ENCODE results near the gene VSTM2B.

VSTM2B gene

GRCh38 chr19:29578349-29578748, 52.6 kb downstream of the VSTM2B start:
- Histone ChIP-seq H3K27ac (peak overlapping the region in 1 of 21 experiments; percentile 3), H3K4me3 (no peak overlapping the region)

DNA sequence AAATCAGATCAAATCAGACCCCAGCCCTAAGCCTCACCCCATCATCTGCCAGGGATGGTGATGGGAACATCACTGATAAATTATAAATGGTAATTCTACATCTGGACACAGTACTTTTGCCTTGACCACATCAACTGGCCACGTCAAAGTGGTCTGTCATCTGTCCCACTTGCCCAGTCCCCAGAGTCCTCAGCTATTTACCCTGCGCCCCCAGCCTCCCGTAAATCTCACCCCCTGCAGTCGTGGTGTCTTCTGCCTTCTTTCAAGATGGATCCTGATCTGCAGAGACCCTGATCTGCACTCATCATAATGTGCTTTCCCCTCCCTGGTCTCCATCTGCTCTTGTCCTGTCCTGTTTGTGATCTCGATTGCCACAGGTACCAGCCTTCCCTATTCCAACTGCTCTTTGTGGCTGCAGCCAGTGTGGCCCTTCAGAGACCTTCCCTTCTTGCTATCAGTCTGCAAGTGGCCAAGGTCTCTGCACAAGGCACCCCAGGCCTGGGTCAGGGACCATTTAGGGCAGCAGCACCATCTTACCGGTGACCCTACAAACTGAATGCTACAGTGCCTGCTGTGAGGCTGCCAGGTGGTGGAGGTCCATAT, 53.6 kb downstream of the VSTM2B start:
- Histone ChIP-seq H3K27ac (no peak overlapping the region), H3K4me3 (no peak overlapping the region)

GRCh38 chr19:29581398-29581797, 55.6 kb downstream of the VSTM2B start:
- no peak overlapping the region for H3K27ac ChIP-seq
- no peak overlapping the region for H3K4me3 ChIP-seq

DNA sequence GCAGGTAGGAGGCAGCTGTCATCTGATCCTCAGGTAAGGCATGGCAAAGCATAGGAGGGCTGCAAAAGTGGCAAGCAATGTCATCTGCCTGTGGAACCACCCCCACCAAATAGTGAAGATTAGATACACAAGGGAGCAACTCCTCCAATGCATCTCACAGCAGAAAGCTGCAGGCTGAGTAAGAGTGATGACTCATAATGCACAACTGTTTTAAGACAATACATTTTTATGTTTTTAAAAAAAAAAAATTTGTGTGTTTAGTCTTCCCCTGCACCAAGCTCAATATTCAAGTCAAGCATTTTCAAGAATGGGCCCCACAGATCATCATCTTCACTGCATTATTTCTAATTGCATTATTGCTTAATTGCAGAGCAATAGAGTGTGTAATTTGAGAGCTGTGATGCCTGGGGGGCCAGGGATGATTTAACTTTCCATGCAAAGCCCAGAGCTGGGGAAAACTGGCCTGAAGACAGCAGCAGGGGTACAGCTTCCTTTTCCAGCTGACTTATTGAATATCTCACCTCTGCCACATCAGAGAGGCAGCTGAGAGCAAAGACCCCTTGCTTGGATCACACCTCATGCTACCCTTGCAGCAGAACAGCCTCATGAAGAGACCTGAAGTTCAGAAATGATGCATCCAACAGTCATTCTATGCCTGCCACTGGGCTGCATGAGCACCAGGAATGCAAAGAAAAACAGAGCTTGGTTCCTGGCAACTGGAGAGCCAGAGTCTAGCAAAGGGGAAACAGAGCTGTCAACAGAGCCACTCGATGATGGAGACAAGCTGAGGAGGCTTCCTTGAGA, 57.6 kb downstream of the VSTM2B start:
- no peak overlapping the region for H3K27ac ChIP-seq
- H3K4me3 ChIP-seq = no peak overlapping the region

DNA sequence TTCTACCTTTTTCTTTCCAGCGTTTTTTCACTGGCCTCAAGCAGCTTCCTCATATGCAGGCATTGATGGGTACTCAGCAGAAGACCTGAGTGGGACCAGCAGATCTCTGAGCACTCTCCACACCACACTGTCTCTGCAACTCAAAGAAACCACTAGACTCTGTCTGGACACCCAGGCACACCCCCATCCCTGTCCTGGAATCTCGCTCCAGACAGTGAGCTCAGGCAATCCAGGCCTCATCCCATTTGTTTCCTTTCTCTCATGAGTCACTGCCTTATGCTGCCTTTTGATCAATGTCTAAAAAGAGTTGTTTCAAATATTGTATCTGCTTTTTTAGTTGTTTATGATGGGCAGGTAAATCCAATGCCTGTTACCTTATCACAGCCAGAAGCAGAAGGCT, 60.6 kb downstream of the VSTM2B start:
- Histone ChIP-seq H3K4me3 (no peak overlapping the region), H3K27ac (peak overlapping the region in 1 of 21 experiments; percentile 22)

DNA sequence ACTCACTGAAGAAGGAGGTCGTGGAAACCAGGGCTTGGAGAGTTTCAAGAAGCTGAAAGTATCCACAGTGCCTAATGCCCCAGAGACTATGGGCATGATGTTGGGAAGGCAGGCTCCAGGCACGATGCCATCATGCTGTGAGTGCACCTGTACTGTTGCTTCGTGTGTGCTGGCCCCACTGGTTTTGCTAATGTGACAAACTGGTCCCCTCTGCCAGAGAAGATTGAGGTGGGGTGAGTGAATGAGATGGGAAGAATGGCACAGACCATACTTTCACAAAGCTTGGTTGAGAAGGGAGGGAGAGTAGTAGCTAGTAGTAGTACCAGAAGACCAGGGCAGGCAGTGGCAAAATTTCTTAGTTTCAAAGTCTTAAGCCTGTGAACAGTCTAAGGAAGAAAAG, 61.3 kb downstream of the VSTM2B start:
- peak overlapping the region in 4 of 21 experiments; percentile 0 to 73 (median 26) for H3K27ac ChIP-seq
- H3K4me3 ChIP-seq = no peak overlapping the region

DNA sequence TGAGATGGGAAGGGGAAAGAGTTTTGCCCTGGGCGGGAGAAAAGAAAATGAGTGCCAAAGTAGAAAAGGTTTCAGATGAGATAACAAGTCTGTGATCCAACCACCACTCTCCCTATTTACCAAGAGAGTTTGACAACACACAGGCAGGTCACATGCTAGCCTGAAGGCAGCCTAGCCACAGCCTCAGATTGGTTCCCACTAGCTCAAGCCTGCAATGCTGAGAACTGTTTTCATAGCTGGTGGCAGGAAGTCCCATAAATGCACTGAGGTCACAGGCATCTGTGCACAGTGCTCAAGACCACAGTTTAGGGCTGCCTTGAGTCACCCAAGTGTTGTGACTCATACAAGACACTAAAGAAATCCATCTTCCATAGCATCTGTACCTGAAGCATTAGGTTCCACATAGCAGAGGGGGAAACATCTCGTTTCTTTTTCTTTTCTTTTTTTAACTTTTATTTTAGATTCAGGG, 61.8 kb downstream of the VSTM2B start:
- no peak overlapping the region for H3K4me3 ChIP-seq
- peak overlapping the region in 4 of 21 experiments; percentile 0 to 73 (median 26) for H3K27ac ChIP-seq

GRCh38 chr19:29588095-29588494, 62.3 kb downstream of the VSTM2B start:
- no peak overlapping the region for H3K4me3 ChIP-seq
- H3K27ac ChIP-seq = peak overlapping the region in 1 of 21 experiments; percentile 29

DNA sequence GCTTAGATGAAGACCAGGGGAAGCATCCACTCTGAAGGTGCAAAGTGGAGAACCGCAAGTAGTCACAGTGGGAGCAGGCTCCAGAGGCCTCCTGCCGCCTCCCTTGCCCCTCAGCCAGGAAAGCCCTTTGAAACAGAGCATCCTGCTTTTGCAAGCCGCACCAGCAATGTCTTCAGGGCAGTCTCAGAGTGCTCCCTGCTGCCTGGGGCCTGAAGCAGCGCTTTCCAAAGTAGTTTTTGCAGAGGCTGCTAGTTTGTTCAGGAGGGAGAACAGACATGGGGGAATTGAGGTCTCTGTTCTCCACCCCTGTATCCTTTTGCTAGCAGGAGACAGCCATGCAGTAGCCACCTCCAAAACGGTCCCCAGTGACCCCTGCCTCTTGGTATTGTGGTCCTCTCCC, 64.5 kb downstream of the VSTM2B start:
- H3K27ac ChIP-seq = no peak overlapping the region
- no peak overlapping the region for H3K4me3 ChIP-seq

DNA sequence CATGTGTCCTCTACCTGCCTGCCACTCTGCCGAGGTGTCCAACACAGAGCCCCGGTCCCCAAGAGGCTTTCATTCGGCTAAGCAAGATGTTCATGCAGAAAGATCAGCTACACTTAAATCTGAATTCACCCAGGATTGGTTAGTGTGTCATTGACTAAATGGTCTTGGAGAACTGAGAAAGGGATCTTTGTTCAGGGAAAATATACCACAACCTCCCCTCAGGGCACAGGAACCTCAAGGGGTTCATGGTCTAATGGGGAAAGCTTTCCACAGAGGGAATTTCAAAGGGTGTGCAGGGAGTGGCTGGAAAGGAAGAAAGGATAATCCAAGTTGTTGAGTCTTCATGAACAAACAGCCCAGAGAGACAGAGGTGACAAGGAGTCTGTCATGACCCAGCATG, 65.9 kb downstream of the VSTM2B start:
- no peak overlapping the region for H3K4me3 ChIP-seq

GRCh38 chr19:29593869-29594268, 68.1 kb downstream of the VSTM2B start:
- Histone ChIP-seq H3K4me3 (no peak overlapping the region), H3K27ac (no peak overlapping the region)

More for the DNA sequence above, 65.9 kb downstream of the VSTM2B start:
- H3K27ac ChIP-seq = no peak overlapping the region

- H3K27ac ChIP-seq = no peak overlapping the region
- no peak overlapping the region for H3K4me3 ChIP-seq
Observed at GRCh38 chr19:29596080-29596727, 70.4 kb downstream of the VSTM2B start.

DNA sequence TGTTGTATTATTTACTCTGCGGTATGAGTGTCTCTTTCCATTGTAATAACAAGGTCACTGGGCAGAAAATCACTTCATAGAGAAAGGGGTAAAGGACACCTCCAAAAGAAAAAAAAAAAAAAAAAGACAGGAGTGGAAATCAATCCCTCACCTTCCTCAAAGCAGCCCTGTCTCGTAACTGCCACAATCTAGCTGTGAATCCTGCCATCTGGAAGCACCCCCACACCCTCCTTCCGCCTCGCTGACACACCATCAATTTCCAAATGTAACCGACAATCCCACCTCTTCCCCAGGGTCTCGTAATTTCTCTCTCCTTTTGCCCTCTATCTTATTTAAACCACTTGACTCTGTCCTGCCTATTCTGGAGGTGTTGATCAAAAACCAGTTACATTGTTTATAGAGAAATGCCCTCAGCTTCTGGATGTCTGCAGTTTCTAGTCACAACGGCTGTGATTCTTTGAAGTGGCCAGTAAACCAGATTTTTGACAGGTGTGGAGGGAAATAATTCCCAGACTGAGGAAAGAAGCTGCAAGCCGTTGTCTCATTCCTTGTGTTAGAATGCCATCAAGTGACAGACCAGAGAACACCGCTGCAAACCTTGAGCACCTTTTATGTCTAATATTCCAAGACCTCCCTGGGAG, 71.2 kb downstream of the VSTM2B start:
- no peak overlapping the region for H3K4me3 ChIP-seq
- no peak overlapping the region for H3K27ac ChIP-seq

DNA sequence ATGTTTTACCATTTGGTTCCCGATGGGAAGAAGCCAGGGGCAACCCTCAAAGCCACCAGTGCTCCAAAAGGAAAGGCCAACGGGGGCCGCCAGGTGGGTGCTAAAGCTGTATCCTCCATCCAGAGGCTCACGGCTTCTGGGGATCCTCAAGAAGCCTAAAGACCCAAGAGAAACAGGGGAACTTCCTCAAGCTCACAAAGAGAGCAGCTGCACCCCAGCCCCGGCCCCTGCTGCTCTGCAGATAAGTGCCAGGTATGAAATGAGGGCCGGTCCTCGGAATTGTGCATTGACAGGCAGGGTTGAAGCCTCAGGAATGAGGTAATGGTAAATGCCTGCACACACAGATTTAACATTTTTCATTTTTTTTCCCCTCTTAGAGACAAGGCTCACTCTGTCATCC, 72.2 kb downstream of the VSTM2B start:
- Histone ChIP-seq H3K27ac (no peak overlapping the region), H3K4me3 (no peak overlapping the region)

DNA sequence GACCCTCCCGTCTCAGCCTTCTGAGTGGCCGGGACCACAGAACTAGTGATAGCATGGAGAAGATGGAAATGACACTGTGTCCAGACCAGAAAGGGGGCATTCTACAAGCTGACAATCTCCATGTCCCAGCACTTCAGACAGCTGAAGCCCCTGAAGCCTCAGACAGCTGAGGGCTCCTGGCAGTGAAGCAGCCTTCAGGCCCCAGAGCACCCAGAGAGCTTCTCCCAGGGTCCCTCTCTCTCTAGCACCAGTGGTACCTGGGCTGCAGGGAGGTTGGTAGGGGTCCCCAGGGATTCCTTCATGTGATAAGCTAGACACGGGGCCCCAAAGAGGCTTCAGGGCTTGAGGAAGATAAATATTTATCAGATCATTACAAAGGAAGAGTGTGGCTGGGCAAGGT, 72.7 kb downstream of the VSTM2B start:
- no peak overlapping the region for H3K27ac ChIP-seq
- H3K4me3 ChIP-seq = no peak overlapping the region

GRCh38 chr19:29603308-29603707, 77.5 kb downstream of the VSTM2B start:
- no peak overlapping the region for H3K27ac ChIP-seq

DNA sequence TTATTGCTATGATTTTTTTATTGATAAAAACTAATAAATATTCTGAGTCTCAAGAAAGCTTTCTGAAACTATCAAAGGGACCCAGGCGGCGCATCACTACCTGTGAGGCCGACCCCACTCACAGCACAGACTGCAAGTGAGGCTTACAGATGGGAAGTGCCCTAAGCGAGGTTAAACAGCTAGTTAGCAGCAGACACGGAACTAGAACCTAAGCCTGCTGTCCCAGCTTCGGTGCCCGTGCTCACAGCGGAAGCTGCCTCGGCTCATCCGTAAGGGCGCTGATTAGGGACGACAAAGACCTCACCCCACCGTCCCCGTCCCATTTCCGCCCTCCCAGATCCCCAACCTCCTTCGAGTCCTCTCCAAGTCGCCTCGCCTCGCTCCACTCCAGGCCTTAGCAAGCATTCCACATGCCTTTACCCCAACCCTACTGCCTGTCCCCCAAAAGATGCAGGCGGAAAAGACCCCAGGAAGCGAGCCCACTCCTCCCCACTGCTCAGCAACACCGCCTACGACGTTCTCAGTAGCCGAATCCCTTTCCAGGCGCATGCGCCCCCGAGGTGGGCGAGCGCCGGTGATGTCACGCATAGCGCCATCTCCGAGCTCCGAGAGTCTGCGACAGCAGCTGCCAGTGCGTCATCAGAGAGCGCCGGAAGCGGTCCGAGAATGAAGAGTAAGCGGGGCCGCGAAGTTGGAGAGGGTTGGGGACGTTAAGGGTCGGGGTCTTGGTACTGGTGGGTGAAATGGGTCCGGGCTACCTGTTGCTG, 80.0 kb downstream of the VSTM2B start, which contains the start of gene POP4:
POP4 (plus strand) TSS at position 631 of the 767 bp plus-strand sequence; CDS start at position 667, 36 bp downstream.
- Histone ChIP-seq H3K4me3 (peak within 1 kb of the TSS; percentile 58 to 96 (median 82)), H3K27ac (peak within 1 kb of the TSS; percentile 60 to 99 (median 96))

More at GRCh38 chr19:29603308-29603707, 77.5 kb downstream of the VSTM2B start:
- no peak overlapping the region for H3K4me3 ChIP-seq

GRCh38 chr19:29606420-29606747, 80.6 kb downstream of the VSTM2B start:
- peak overlapping the region; percentile 60 to 99 (median 96) for H3K27ac ChIP-seq
- H3K4me3 ChIP-seq = peak overlapping the region; percentile 58 to 96 (median 82)

GRCh38 chr19:29609636-29610035, 83.8 kb downstream of the VSTM2B start:
- H3K27ac ChIP-seq = no peak overlapping the region
- no peak overlapping the region for H3K4me3 ChIP-seq

Measured in skin epidermis (tissue), 12 donors.